ENCODE results near the gene SOS1. TPM values are rescaled to one million over a fixed set of nuclear protein-coding genes. Genes with fewer than 3 reads are reported as not detected.
A peak's percentile ranks its signal among the peaks of the same experiment; 100 is the strongest.

The SOS1 gene
- total and polyA plus RNA-seq, 2 donors (not counting 1 experiment from before 2014, with no cell fraction given): 24.9 to 27.6 TPM

GRCh38 chr2:39039072-39039471, 81.8 kb downstream of the SOS1 start:
- TF ChIP-seq CTCF (conservative IDR thresholded peaks at IDR 0.05 in 1 of 2, IDR thresholded peaks at IDR 0.05 in 1 of 2; ENCODE audit: low read depth in 1 of 2, low read length in 2 of 2): no peak
- TF ChIP-seq EZH2 (IDR thresholded peaks at IDR 0.05; ENCODE audit: low read length, missing control alignments): no peak
- Histone ChIP-seq H3K4me3 (replicated peaks in 1 of 4; ENCODE audit: control extremely low read depth in 1 of 4, insufficient read depth in 1 of 4, low read depth in 3 of 4, low read length in 4 of 4) (no peak overlapping the region), H3K27me3 (ENCODE audit: control insufficient read depth, insufficient read depth, low read length) (no peaks in the 10 kb centered on the region), H4K20me1 (ENCODE audit: control insufficient read depth, extremely low read depth, insufficient read depth, low read length) (no peaks in the 10 kb centered on the region), H3K9ac (ENCODE audit: insufficient read depth, low read length) (no peak overlapping the region), H3K79me2 (ENCODE audit: control insufficient read depth, insufficient read depth, low read length) (no peaks in the 10 kb centered on the region), H2AFZ (ENCODE audit: low read length) (no peak overlapping the region), H3K36me3 (ENCODE audit: control insufficient read depth, insufficient read depth, low read length) (no peaks in the 10 kb centered on the region), H3K27ac (ENCODE audit: insufficient read depth, low read length) (no peak overlapping the region), H3K4me1 (ENCODE audit: control insufficient read depth, extremely low read depth, insufficient read depth, low read length) (no peaks in the 10 kb centered on the region), H3K9me3 (ENCODE audit: control insufficient read depth, insufficient read depth, low read depth, low read length) (no peaks in the 10 kb centered on the region), H3K4me2 (ENCODE audit: extremely low read depth, insufficient read depth, low read length) (no peak overlapping the region)
- DNase-seq (ENCODE audit: low read depth in 2 of 2): no peak

GRCh38 chr2:39033980-39034379, 86.9 kb downstream of the SOS1 start:
- DNase-seq (ENCODE audit: low read depth in 2 of 2): peak; percentile 35 to 41
- no peak overlapping the region for H3K4me2 ChIP-seq (ENCODE audit: extremely low read depth, insufficient read depth, low read length)
- no peak overlapping the region for H2AFZ ChIP-seq (ENCODE audit: low read length)
- no peak overlapping the region for H3K27ac ChIP-seq (ENCODE audit: insufficient read depth, low read length)
- no peak overlapping the region for H3K9ac ChIP-seq (ENCODE audit: insufficient read depth, low read length)
- H3K4me1 ChIP-seq (ENCODE audit: control insufficient read depth, extremely low read depth, insufficient read depth, low read length): no peaks in the 10 kb centered on the region
- H3K79me2 ChIP-seq (ENCODE audit: control insufficient read depth, insufficient read depth, low read length): no peaks in the 10 kb centered on the region
- H3K36me3 ChIP-seq (ENCODE audit: control insufficient read depth, insufficient read depth, low read length): no peaks in the 10 kb centered on the region
- no peaks in the 10 kb centered on the region for H4K20me1 ChIP-seq (ENCODE audit: control insufficient read depth, extremely low read depth, insufficient read depth, low read length)
- H3K27me3 ChIP-seq (ENCODE audit: control insufficient read depth, insufficient read depth, low read length): no peaks in the 10 kb centered on the region
- H3K4me3 ChIP-seq (replicated peaks in 1 of 4; ENCODE audit: control extremely low read depth in 1 of 4, insufficient read depth in 1 of 4, low read depth in 3 of 4, low read length in 4 of 4): no peak overlapping the region
- H3K9me3 ChIP-seq (ENCODE audit: control insufficient read depth, insufficient read depth, low read depth, low read length): no peaks in the 10 kb centered on the region
- no peak for TF ChIP-seq EZH2 (IDR thresholded peaks at IDR 0.05; ENCODE audit: low read length, missing control alignments)
- no peak for TF ChIP-seq CTCF (conservative IDR thresholded peaks at IDR 0.05 in 1 of 2, IDR thresholded peaks at IDR 0.05 in 1 of 2; ENCODE audit: low read depth in 1 of 2, low read length in 2 of 2)

GRCh38 chr2:39027421-39027820, 93.4 kb downstream of the SOS1 start:
- TF ChIP-seq CTCF (conservative IDR thresholded peaks at IDR 0.05 in 1 of 2, IDR thresholded peaks at IDR 0.05 in 1 of 2; ENCODE audit: low read depth in 1 of 2, low read length in 2 of 2) (no peak), EZH2 (IDR thresholded peaks at IDR 0.05; ENCODE audit: low read length, missing control alignments) (no peak)
- Histone ChIP-seq H3K4me3 (replicated peaks in 1 of 4; ENCODE audit: control extremely low read depth in 1 of 4, insufficient read depth in 1 of 4, low read depth in 3 of 4, low read length in 4 of 4) (no peak overlapping the region), H3K36me3 (ENCODE audit: control insufficient read depth, insufficient read depth, low read length) (no peaks in the 10 kb centered on the region), H4K20me1 (ENCODE audit: control insufficient read depth, extremely low read depth, insufficient read depth, low read length) (no peaks in the 10 kb centered on the region), H3K9ac (ENCODE audit: insufficient read depth, low read length) (no peak overlapping the region), H3K4me1 (ENCODE audit: control insufficient read depth, extremely low read depth, insufficient read depth, low read length) (no peaks in the 10 kb centered on the region), H2AFZ (ENCODE audit: low read length) (no peak overlapping the region), H3K9me3 (ENCODE audit: control insufficient read depth, insufficient read depth, low read depth, low read length) (no peaks in the 10 kb centered on the region), H3K27ac (ENCODE audit: insufficient read depth, low read length) (no peak overlapping the region), H3K27me3 (ENCODE audit: control insufficient read depth, insufficient read depth, low read length) (no peaks in the 10 kb centered on the region), H3K4me2 (ENCODE audit: extremely low read depth, insufficient read depth, low read length) (no peak overlapping the region), H3K79me2 (ENCODE audit: control insufficient read depth, insufficient read depth, low read length) (no peaks in the 10 kb centered on the region)
- DNase-seq (ENCODE audit: low read depth in 2 of 2): no peak

Data from fibroblast of lung (primary cell).